MM.1S (cell line): Measurements from ENCODE around the gene CAB39L.

ENCODE experiments used
- DNase-seq: peaks from one replicate; pipeline ENCODE4 v3.0.0-alpha.2; 2015
- H2AFZ ChIP-seq: fragments of 300-600 bp; sonication (generic); 2 replicates; pipeline ENCODE4 v1.6.0; 2016; ENCODE audit warnings: antibody characterized with exemption, low read length
- H3F3A ChIP-seq: fragments of 300-600 bp; sonication (generic); 2 replicates; pipeline ENCODE4 v1.6.1; 2016; ENCODE audit warnings: mild to moderate bottlenecking, antibody characterized with exemption, low read length, moderate library complexity, mixed read lengths; ENCODE audit not compliant: insufficient read depth
- H3K27ac ChIP-seq: fragments of 300-600 bp; sonication (generic); 2 replicates; pipeline ENCODE4 v1.5.1; 2016; ENCODE audit warnings: mild to moderate bottlenecking, low read length
- H3K27me3 ChIP-seq: fragments of 300-600 bp; sonication (generic); replicated peaks from 2 replicates; pipeline ENCODE4 v1.6.0; 2016; ENCODE audit warnings: low read length; ENCODE audit not compliant: insufficient read depth
- H3K36me3 ChIP-seq: fragments of 300-600 bp; sonication (generic); replicated peaks from 2 replicates; pipeline ENCODE4 v1.6.1; 2016; ENCODE audit warnings: mild to moderate bottlenecking, low read length, mixed read lengths; ENCODE audit not compliant: insufficient read depth
- H3K4me1 ChIP-seq: fragments of 300-600 bp; sonication (generic); 2 replicates; pipeline ENCODE4 v1.6.1; 2016; ENCODE audit warnings: low read length, mixed read lengths
- H3K4me2 ChIP-seq: fragments of 300-600 bp; sonication (generic); 2 replicates; pipeline ENCODE4 v1.6.0; 2016; ENCODE audit warnings: low read depth, low read length
- H3K4me3 ChIP-seq: fragments of 300-600 bp; sonication (generic); 2 replicates; pipeline ENCODE4 v1.5.1; 2016; ENCODE audit warnings: low read length, mixed read lengths
- H3K79me2 ChIP-seq: fragments of 300-600 bp; sonication (generic); 2 replicates; pipeline ENCODE4 v1.6.1; 2016; ENCODE audit warnings: mixed run types, low read length, mixed read lengths
- H3K9ac ChIP-seq: fragments of 300-600 bp; sonication (generic); 2 replicates; pipeline ENCODE4 v1.6.1; 2016; ENCODE audit warnings: low read length, mixed read lengths
- H3K9me2 ChIP-seq: fragments of 300-600 bp; sonication (generic); replicated peaks from 2 replicates; pipeline ENCODE4 v1.6.1; 2016; ENCODE audit warnings: mild to moderate bottlenecking, low read length, mixed read lengths; ENCODE audit not compliant: insufficient read depth
- H3K9me3 ChIP-seq: fragments of 300-600 bp; sonication (generic); replicated peaks from 2 replicates; pipeline ENCODE4 v1.6.1; 2016; ENCODE audit warnings: mild to moderate bottlenecking, low read length, mixed read lengths; ENCODE audit not compliant: insufficient read depth
- H4K20me1 ChIP-seq: fragments of 300-600 bp; sonication (generic); 2 replicates; pipeline ENCODE4 v1.6.1; 2016; ENCODE audit warnings: mild to moderate bottlenecking, low read length, moderate library complexity, mixed read lengths; ENCODE audit not compliant: insufficient read depth
- CTCF ChIP-seq: fragments of 300-600 bp; sonication (generic); IDR thresholded peaks from 2 replicates; pipeline ENCODE4 v1.5.1; 2016; ENCODE audit warnings: antibody characterized with exemption, low read length, mixed read lengths
- EZH2 ChIP-seq: fragments of 300-600 bp; sonication (generic); optimal IDR thresholded peaks from 2 replicates; pipeline ENCODE3; 2017; ENCODE audit warnings: low read depth, mild to moderate bottlenecking, antibody characterized with exemption, low read length, mixed read lengths
- EZH2phosphoT487 ChIP-seq: fragments of 300-600 bp; sonication (generic); IDR thresholded peaks from 2 replicates; pipeline ENCODE4 v1.6.1; 2018; ENCODE audit warnings: antibody characterized with exemption, low read length

The CAB39L gene

GRCh38 chr13:49424011-49424560, 19.8 kb downstream of the CAB39L start:
- Histone ChIP-seq H3K9me2 (no peaks in the 10 kb centered on the region), H3K9me3 (no peaks in the 10 kb centered on the region), H2AFZ (no peak overlapping the region), H3F3A (no peaks in the 10 kb centered on the region), H3K4me3 (no peak overlapping the region), H3K9ac (no peak overlapping the region), H3K4me2 (no peak overlapping the region), H3K27me3 (no peaks in the 10 kb centered on the region), H3K4me1 (no peaks in the 10 kb centered on the region), H4K20me1 (no peaks in the 10 kb centered on the region), H3K79me2 (no peaks in the 10 kb centered on the region), H3K36me3 (no peaks in the 10 kb centered on the region), H3K27ac (no peak overlapping the region)
- TF ChIP-seq CTCF = no peak
- no peak for TF ChIP-seq EZH2phosphoT487
- TF ChIP-seq EZH2 = no peak
- no peak for DNase-seq

- no peaks in the 10 kb centered on the region for H4K20me1 ChIP-seq
- no peaks in the 10 kb centered on the region for H3K9me2 ChIP-seq
- no peaks in the 10 kb centered on the region for H3K79me2 ChIP-seq
- H3K36me3 ChIP-seq = no peaks in the 10 kb centered on the region
- no peak overlapping the region for H2AFZ ChIP-seq
- no peak overlapping the region for H3K4me2 ChIP-seq
- H3F3A ChIP-seq = no peaks in the 10 kb centered on the region
- H3K9me3 ChIP-seq = no peaks in the 10 kb centered on the region
- H3K4me3 ChIP-seq = no peak overlapping the region
- no peak overlapping the region for H3K27ac ChIP-seq
- H3K4me1 ChIP-seq = no peaks in the 10 kb centered on the region
- H3K27me3 ChIP-seq = no peaks in the 10 kb centered on the region
- no peak for TF ChIP-seq EZH2phosphoT487
- no peak for TF ChIP-seq EZH2
- peak; percentile 12; the same call in 1 of the 2 replicates for TF ChIP-seq CTCF
- no peak overlapping the region for H3K9ac ChIP-seq
- DNase-seq = no peak
These were observed 22.5 kb downstream of the CAB39L start for GRCh38 chr13:49421391-49421790.

GRCh38 chr13:49419276-49419675, 24.6 kb downstream of the CAB39L start:
- H4K20me1 ChIP-seq = no peaks in the 10 kb centered on the region
- H3K4me3 ChIP-seq = no peak overlapping the region
- no peaks in the 10 kb centered on the region for H3K4me1 ChIP-seq
- no peak for TF ChIP-seq EZH2phosphoT487
- no peak for TF ChIP-seq EZH2
- no peak for TF ChIP-seq CTCF
- no peaks in the 10 kb centered on the region for H3K9me2 ChIP-seq
- H3K9ac ChIP-seq = no peak overlapping the region
- no peak overlapping the region for H3K27ac ChIP-seq
- H3K9me3 ChIP-seq = no peaks in the 10 kb centered on the region
- no peaks in the 10 kb centered on the region for H3K27me3 ChIP-seq
- no peaks in the 10 kb centered on the region for H3K36me3 ChIP-seq
- DNase-seq = no peak
- no peaks in the 10 kb centered on the region for H3K79me2 ChIP-seq
- H3F3A ChIP-seq = no peaks in the 10 kb centered on the region
- no peak overlapping the region for H3K4me2 ChIP-seq
- H2AFZ ChIP-seq = no peak overlapping the region
